Mesenchymal stem cell (in vitro differentiated cells and primary cell): ENCODE data around the gene NKAIN2.
"Not testable (repeated sequence)": the region's sequence is repeated elsewhere in the genome, so short reads cannot be mapped to it uniquely, and the experiment has no call there.

ENCODE experiments used
- DNase-seq: peaks from one replicate; pipeline ENCODE4 v3.0.0-alpha.2; 2013
- H2AFZ ChIP-seq: one replicate; pipeline ENCODE4 v1.6.1; 2013; ENCODE audit warnings: low read depth, mild to moderate bottlenecking, control low read depth, inconsistent platforms, low read length, moderate library complexity
- H2AK5ac ChIP-seq: 2 replicates; pipeline ENCODE4 v1.6.1; 2013; ENCODE audit warnings: low read length, moderate library complexity, mild to moderate bottlenecking, inconsistent platforms; ENCODE audit not compliant: severe bottlenecking
- H2BK120ac ChIP-seq: one replicate; pipeline ENCODE4 v1.6.1; 2013; ENCODE audit warnings: low read depth, mild to moderate bottlenecking, inconsistent platforms, low read length, moderate library complexity
- H2BK12ac ChIP-seq, 2 experiments: one replicate each; pipeline ENCODE4 v1.6.1; 2013; ENCODE audit warnings: inconsistent platforms in 2 of 2, low read length in 2 of 2, mild to moderate bottlenecking in 2 of 2, moderate library complexity in 2 of 2, control low read depth in 1 of 2
- H2BK15ac ChIP-seq: one replicate; pipeline ENCODE4 v1.6.1; 2013; ENCODE audit warnings: mild to moderate bottlenecking, low read depth, inconsistent platforms; ENCODE audit not compliant: poor library complexity, severe bottlenecking
- H2BK5ac ChIP-seq: 2 replicates; pipeline ENCODE4 v1.6.1; 2013; ENCODE audit warnings: low read depth, mild to moderate bottlenecking, low read length, control low read depth, inconsistent platforms; ENCODE audit not compliant: poor library complexity, severe bottlenecking
- H3K14ac ChIP-seq, 2 experiments: one replicate each; pipeline ENCODE4 v1.6.1; 2013; ENCODE audit warnings: inconsistent platforms in 2 of 2, low read length in 2 of 2, control low read depth in 1 of 2, mild to moderate bottlenecking in 1 of 2, moderate library complexity in 1 of 2
- H3K18ac ChIP-seq, 2 experiments: one replicate each; pipeline ENCODE4 v1.6.1; 2013; ENCODE audit warnings: inconsistent platforms in 2 of 2, low read length in 2 of 2, control low read depth in 1 of 2, low read depth in 1 of 2, mild to moderate bottlenecking in 1 of 2
- H3K23ac ChIP-seq, 2 experiments: one replicate each; pipeline ENCODE4 v1.6.1; 2013; ENCODE audit warnings: inconsistent platforms in 2 of 2, low read length in 2 of 2, mild to moderate bottlenecking in 2 of 2, moderate library complexity in 2 of 2, control low read depth in 1 of 2
- H3K27ac ChIP-seq: 2 replicates; pipeline ENCODE4 v1.5.1; 2013; ENCODE audit warnings: mild to moderate bottlenecking, moderate library complexity, low read length, control low read depth, inconsistent platforms; ENCODE audit not compliant: poor library complexity, severe bottlenecking
- H3K27me3 ChIP-seq, 2 experiments: 2 replicates each; pipeline versions ENCODE4 v1.6.1 to v1.7.0; 2013; ENCODE audit warnings: low read length in 2 of 2, mild to moderate bottlenecking in 2 of 2, moderate library complexity in 2 of 2, control low read depth in 1 of 2, inconsistent platforms in 1 of 2; ENCODE audit not compliant: control insufficient read depth in 1 of 2, insufficient read depth in 1 of 2
- H3K36me3 ChIP-seq, 2 experiments: 2 replicates each; pipeline versions ENCODE4 v1.6.1 to v1.7.0; 2013; ENCODE audit warnings: low read length in 2 of 2, control low read depth in 1 of 2, inconsistent platforms in 1 of 2, low read depth in 1 of 2, mild to moderate bottlenecking in 1 of 2; ENCODE audit not compliant: insufficient read depth in 2 of 2, control insufficient read depth in 1 of 2
- H3K4ac ChIP-seq, 2 experiments: one replicate each; pipeline ENCODE4 v1.6.1; 2013; ENCODE audit warnings: inconsistent platforms in 2 of 2, low read length in 2 of 2, mild to moderate bottlenecking in 2 of 2, moderate library complexity in 2 of 2, control low read depth in 1 of 2, low read depth in 1 of 2
- H3K4me1 ChIP-seq: 2 replicates; pipeline ENCODE4 v1.6.1; 2013; ENCODE audit warnings: low read depth, low read length, control low read depth; ENCODE audit not compliant: control insufficient read depth, insufficient read depth
- H3K4me2 ChIP-seq: 2 replicates; pipeline ENCODE4 v1.6.1; 2013; ENCODE audit warnings: low read length, mild to moderate bottlenecking, inconsistent platforms; ENCODE audit not compliant: poor library complexity, severe bottlenecking
- H3K4me3 ChIP-seq, 2 experiments: 2 replicates each; pipeline versions ENCODE4 v1.5.1 to v1.7.0; 2013; ENCODE audit warnings: low read length in 2 of 2, mild to moderate bottlenecking in 2 of 2, control low read depth in 1 of 2, low read depth in 1 of 2; ENCODE audit not compliant: insufficient read depth in 1 of 2
- H3K79me1 ChIP-seq: replicated peaks from 2 replicates; pipeline ENCODE4 v1.6.1; 2013; ENCODE audit warnings: mild to moderate bottlenecking, control low read depth, low read length, inconsistent platforms; ENCODE audit not compliant: poor library complexity, severe bottlenecking
- H3K9ac ChIP-seq: 2 replicates; pipeline ENCODE4 v1.7.0; 2013; ENCODE audit warnings: mild to moderate bottlenecking, low read length, moderate library complexity
- H3K9me3 ChIP-seq: 2 replicates; pipeline ENCODE4 v1.7.0; 2013; ENCODE audit warnings: mild to moderate bottlenecking, low read length; ENCODE audit not compliant: control insufficient read depth
- H4K8ac ChIP-seq: one replicate; pipeline ENCODE4 v1.6.1; 2013; ENCODE audit warnings: inconsistent platforms, mild to moderate bottlenecking, low read length, moderate library complexity
- H4K91ac ChIP-seq: one replicate; pipeline ENCODE4 v1.6.1; 2013; ENCODE audit warnings: mild to moderate bottlenecking, low read length, inconsistent platforms
- WGBS: methylation state at CpG from one replicate; pipeline ENCODE4 v1.1.7; 2013; ENCODE audit warnings: mixed read lengths; 5-methylcytosine and 5-hydroxymethylcytosine counted together

NKAIN2 gene

GRCh38 chr6:124300907-124301306, 497.2 kb downstream of the NKAIN2 start:
- not testable (repeated sequence) for H3K79me1 ChIP-seq, H3K18ac ChIP-seq, H2BK12ac ChIP-seq, H3K14ac ChIP-seq, H4K8ac ChIP-seq, H3K4me3 ChIP-seq, DNase-seq, H3K27me3 ChIP-seq, H3K4me2 ChIP-seq, H3K36me3 ChIP-seq, H3K9ac ChIP-seq, H2AFZ ChIP-seq, H3K23ac ChIP-seq, H2BK120ac ChIP-seq, H4K91ac ChIP-seq, H2BK15ac ChIP-seq, H3K4ac ChIP-seq, H3K9me3 ChIP-seq, H3K4me1 ChIP-seq, H2BK5ac ChIP-seq, H2AK5ac ChIP-seq, H3K27ac ChIP-seq
- 92% methylated on average over 2 of the region's 2 CpGs for WGBS

- no peak for DNase-seq
- WGBS: no CpG with 5 or more reads among the region's 2 CpGs
- Histone ChIP-seq H3K36me3 (no peaks in the 10 kb centered on the region), H3K18ac (no peak overlapping the region), H3K4me2 (no peak overlapping the region), H2BK5ac (no peak overlapping the region), H2BK12ac (no peak overlapping the region), H4K91ac (no peak overlapping the region), H3K27me3 (no peaks in the 10 kb centered on the region), H3K23ac (no peak overlapping the region), H3K9ac (no peak overlapping the region), H3K4ac (no peak overlapping the region), H3K4me3 (no peak overlapping the region), H2BK15ac (no peak overlapping the region), H3K79me1 (no peaks in the 10 kb centered on the region), H3K9me3 (no peaks in the 10 kb centered on the region), H3K27ac (no peak overlapping the region), H3K14ac (no peak overlapping the region), H2AK5ac (no peak overlapping the region), H3K4me1 (no peaks in the 10 kb centered on the region), H2AFZ (no peak overlapping the region), H2BK120ac (no peak overlapping the region), H4K8ac (no peak overlapping the region)
These were observed 500.3 kb downstream of the NKAIN2 start for GRCh38 chr6:124303971-124304370.

DNA sequence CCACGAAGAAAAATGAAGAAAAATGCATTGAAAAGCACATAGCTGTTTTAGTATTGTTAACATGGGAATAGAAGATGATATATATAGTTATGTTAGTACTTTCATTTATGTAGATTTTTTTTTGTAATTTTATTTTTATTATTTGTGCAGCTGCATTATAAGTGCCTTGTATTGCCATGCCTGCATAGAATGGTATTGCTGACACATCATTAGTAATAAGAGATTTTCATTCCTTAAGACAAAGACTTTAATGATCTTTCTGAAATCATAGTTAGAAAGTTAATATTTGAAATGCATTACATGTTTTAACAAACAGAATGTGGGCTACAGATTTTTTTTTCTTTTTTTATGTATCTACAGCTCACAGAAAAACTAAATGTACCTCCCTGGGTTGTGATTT, 506.5 kb downstream of the NKAIN2 start:
- Histone ChIP-seq H3K27me3 (no peaks in the 10 kb centered on the region), H2BK12ac (no peak overlapping the region)
- no CpG with 5 or more reads among the region's 1 CpG for whole genome bisulfite sequencing

DNA sequence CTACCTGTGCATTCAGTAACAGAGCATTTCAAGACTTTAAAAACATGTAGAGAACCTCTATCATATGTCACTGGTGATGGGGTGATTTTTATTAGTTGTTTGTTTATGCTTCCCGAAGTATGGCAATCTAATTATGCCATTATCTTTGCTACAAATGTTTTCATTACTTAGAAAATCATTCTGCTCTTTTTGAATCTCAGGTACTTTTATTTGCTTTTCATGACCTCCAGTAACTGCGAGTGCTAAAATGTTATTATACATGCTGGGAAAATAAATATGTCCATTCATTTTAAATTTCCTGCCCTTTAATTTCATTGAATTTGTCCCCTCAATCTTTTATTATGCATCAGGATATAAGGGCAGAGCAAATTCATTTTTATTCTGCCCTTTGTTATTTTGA, 515.7 kb downstream of the NKAIN2 start:
- Histone ChIP-seq H3K27me3 (no peaks in the 10 kb centered on the region), H3K36me3 (no peaks in the 10 kb centered on the region), H2AFZ (no peak overlapping the region), H3K4me2 (no peak overlapping the region), H3K4me1 (no peaks in the 10 kb centered on the region), H2BK12ac (no peak overlapping the region), H3K18ac (no peak overlapping the region), H3K27ac (no peak overlapping the region), H4K91ac (no peak overlapping the region), H3K9ac (no peak overlapping the region), H3K4ac (no peak overlapping the region), H4K8ac (no peak overlapping the region), H2BK5ac (no peak overlapping the region), H2BK120ac (no peak overlapping the region), H3K14ac (no peak overlapping the region), H2AK5ac (no peak overlapping the region), H2BK15ac (no peak overlapping the region), H3K9me3 (peaks cover 4% of the 10 kb centered on the region), H3K79me1 (no peaks in the 10 kb centered on the region), H3K4me3 (no peak overlapping the region), H3K23ac (no peak overlapping the region)
- no peak for DNase-seq
- 100% methylated on average over 1 of the region's 2 CpGs for WGBS

More for the DNA sequence above, 506.5 kb downstream of the NKAIN2 start:
- Histone ChIP-seq H3K36me3 (no peaks in the 10 kb centered on the region), H3K4ac (no peak overlapping the region), H2AFZ (no peak overlapping the region), H3K18ac (no peak overlapping the region), H2BK120ac (no peak overlapping the region), H3K4me1 (no peaks in the 10 kb centered on the region), H2BK15ac (no peak overlapping the region), H2AK5ac (no peak overlapping the region), H3K9ac (no peak overlapping the region), H3K9me3 (no peaks in the 10 kb centered on the region), H3K4me3 (no peak overlapping the region), H3K14ac (no peak overlapping the region), H4K91ac (no peak overlapping the region), H2BK5ac (no peak overlapping the region), H3K79me1 (no peaks in the 10 kb centered on the region), H3K23ac (no peak overlapping the region), H3K4me2 (no peak overlapping the region), H3K27ac (no peak overlapping the region), H4K8ac (no peak overlapping the region)
- DNase-seq: no peak
